K562 (cell line): Measurements from ENCODE around the gene MAP3K7. TPM values are rescaled to one million over a fixed set of nuclear protein-coding genes. Genes with fewer than 3 reads are reported as not detected.

Source experiments
- CBX5 ChIP-seq: IDR thresholded peaks from 2 replicates; pipeline ENCODE4 v1.6.1; 2014; ENCODE audit warnings: low read depth, borderline replicate concordance
- ETS2 ChIP-seq: IDR thresholded peaks from 2 replicates; pipeline ENCODE4 v1.6.1; 2016; ENCODE audit warnings: borderline replicate concordance, missing genetic modification characterization, mild to moderate bottlenecking, moderate library complexity, missing compliant biosample characterization; ENCODE audit not compliant: poor library complexity, severe bottlenecking
- FOSL1 ChIP-seq: fragments of 200-800 bp; sonication (Bioruptor generic); conservative IDR thresholded peaks from 2 replicates; pipeline ENCODE4 v1.6.1; 2016; ENCODE audit warnings: missing genetic modification characterization, missing compliant biosample characterization
- FOXK1 ChIP-seq: sonication (generic); formaldehyde crosslinking; IDR thresholded peaks from 2 replicates; pipeline ENCODE4 v1.8.0; 2022; ENCODE audit warnings: missing genetic modification reagents, mild to moderate bottlenecking, borderline replicate concordance
- GATA2 ChIP-seq: sonication (generic); formaldehyde crosslinking; IDR thresholded peaks from 2 replicates; pipeline ENCODE4 v1.4.0; 2020; ENCODE audit warnings: mild to moderate bottlenecking, missing genetic modification reagents
- PCBP1 ChIP-seq: fragments of 200-400 bp; formaldehyde crosslinking; IDR thresholded peaks from 2 replicates; pipeline ENCODE4 v1.6.1; 2018; ENCODE audit warnings: mild to moderate bottlenecking, low read depth, low read length; ENCODE audit not compliant: poor library complexity, severe bottlenecking
- POLR3A ChIP-seq: IDR thresholded peaks from 2 replicates; pipeline ENCODE4 v1.6.1; 2011; ENCODE audit warnings: borderline replicate concordance, mild to moderate bottlenecking, moderate library complexity; ENCODE audit not compliant: insufficient read length, insufficient read depth; ENCODE audit errors: extremely low read depth
- REST ChIP-seq, 2 experiments: fragments of 450-650 bp; formaldehyde crosslinking in 1 of 2; IDR thresholded peaks; 2 replicates each; pipeline versions ENCODE4 v1.4.0 to v1.6.1; 2014 to 2020; ENCODE audit warnings: mild to moderate bottlenecking in 2 of 2, borderline replicate concordance in 1 of 2, low read depth in 1 of 2
- SMAD1 ChIP-seq: fragments of 150-350 bp; IDR thresholded peaks from 2 replicates; pipeline ENCODE4 v1.6.1; 2014; ENCODE audit warnings: low read length, low read depth; ENCODE audit not compliant: partially characterized antibody
- SMARCA4 ChIP-seq: fragments of 450-650 bp; IDR thresholded peaks from 2 replicates; pipeline ENCODE4 v1.6.1; 2016
- SP2 ChIP-seq: IDR thresholded peaks from 2 replicates; pipeline ENCODE4 v1.6.1; 2011; ENCODE audit warnings: mild to moderate bottlenecking, low read depth, low read length, moderate library complexity; ENCODE audit not compliant: poor library complexity, severe bottlenecking; ENCODE audit errors: extremely low read depth
- THRB ChIP-seq: fragments of 450-650 bp; formaldehyde crosslinking; conservative IDR thresholded peaks from 2 replicates; pipeline ENCODE4 v1.4.0; 2022; ENCODE audit warnings: mild to moderate bottlenecking, missing genetic modification characterization
- TRIM25 ChIP-seq: fragments of 450-650 bp; IDR thresholded peaks from 2 replicates; pipeline ENCODE4 v1.7.0; 2016; ENCODE audit warnings: borderline replicate concordance
- ZFP30 ChIP-seq: fragments of 250-450 bp; sonication (Bioruptor Pico); IDR thresholded peaks from 2 replicates; pipeline ENCODE4 v1.8.0; 2022; ENCODE audit warnings: moderate library complexity, mild to moderate bottlenecking, inconsistent platforms, borderline replicate concordance
- ZNF224 ChIP-seq: sonication (generic); formaldehyde crosslinking; IDR thresholded peaks from 2 replicates; pipeline ENCODE4 v1.8.0; 2022; ENCODE audit warnings: mild to moderate bottlenecking, missing genetic modification reagents
- polyA plus RNA-seq, 8 experiments: library from polyadenylated mRNA; depleted of rRNA in 4 of 8; stranded (reverse) in 5 of 8; unstranded in 3 of 8; fragments of >200 nt; fragmentation: Nextera tagmentation in 2 of 8; fragmentation: Illumina TruSeq in 1 of 8; extraction: Ambion mirVana in 2 of 8; extraction: Trizol in 1 of 8; gene quantifications; 2 replicates each; pipeline versions ENCODE4 v1.2.1 to v1.2.3, GENCODE V29; 2011 to 2014; ENCODE audit warnings: inconsistent platforms in 1 of 8, missing spikeins in 1 of 8
- total RNA-seq, 7 experiments: library from RNA; depleted of rRNA in 6 of 7; stranded (reverse); fragments of >200 nt in 6 of 7; fragmentation: Illumina TruSeq in 2 of 7; extraction: Trizol in 2 of 7; gene quantifications; 2 replicates each; pipeline versions ENCODE4 v1.2.1 to v1.2.3, GENCODE V29; 2011 to 2021; ENCODE audit warnings: low replicate concordance in 1 of 7

MAP3K7 gene
- total and polyA plus RNA-seq, 9 of the 15 experiments (the other 6 are each of a cell fraction or from before 2014, with no cell fraction given): 13.4 to 60.9 (median 34.8) TPM

- TF ChIP-seq TRIM25 (no peak), ZNF224 (no peak), GATA2 (CRISPR knock-in tag) (no peak), POLR3A (no peak), REST (IDR thresholded peaks at IDR 0.05; ENCODE audit: borderline replicate concordance) (no peak), REST (CRISPR knock-in tag; IDR thresholded peaks at IDR 0.05; ENCODE audit: low read depth) (0 out of 2 replicates have a peak, but pooled peaks have one; percentile 53), FOXK1 (CRISPR knock-in tag) (no peak), SMARCA4 (0 out of 2 replicates have a peak, but pooled peaks have one; percentile 29), CBX5 (no peak), ETS2 (tag) (no peak), THRB (no peak), FOSL1 (tag) (no peak), SMAD1 (no peak), SP2 (no peak), ZFP30 (CRISPR knock-in tag) (no peak), PCBP1 (no peak)
Measured at GRCh38 chr6:90586836-90587638, at the start of gene MAP3K7 (continued).
